Large intestine (tissue), 3 donors: ENCODE data around the gene KIAA1958. TPM values are rescaled to one million over a fixed set of nuclear protein-coding genes. Genes with fewer than 3 reads are reported as not detected.

Experiments
- DNase-seq, 2 donors: peaks; one replicate each; pipeline versions ENCODE4 v3.0.0 to v3.0.0-alpha.2; 2013
- H3K27ac ChIP-seq: one replicate; pipeline ENCODE4 v1.5.1; 2013; ENCODE audit warnings: low read length
- H3K27me3 ChIP-seq: 2 replicates; pipeline ENCODE4 v1.6.1; 2013; ENCODE audit warnings: low read length; ENCODE audit not compliant: control insufficient read depth, insufficient read depth
- H3K36me3 ChIP-seq: 2 replicates; pipeline ENCODE4 v1.6.1; 2013; ENCODE audit warnings: low read length; ENCODE audit not compliant: control insufficient read depth, insufficient read depth
- H3K4me1 ChIP-seq: one replicate; pipeline ENCODE4 v1.6.1; 2013; ENCODE audit warnings: low read length; ENCODE audit not compliant: control insufficient read depth, insufficient read depth
- H3K4me3 ChIP-seq: one replicate; pipeline ENCODE4 v1.5.1; 2013; ENCODE audit warnings: low read length
- H3K9me3 ChIP-seq: one replicate; pipeline ENCODE4 v1.6.1; 2013; ENCODE audit warnings: mild to moderate bottlenecking, low read depth, low read length, moderate library complexity; ENCODE audit not compliant: control insufficient read depth
- WGBS: methylation state at CpG from one replicate; pipeline ENCODE4 v1.1.5; 2013; ENCODE audit warnings: low lambda C conversion rate; ENCODE audit not compliant: insufficient coverage; 5-methylcytosine and 5-hydroxymethylcytosine counted together
- polyA plus RNA-seq: library from polyadenylated mRNA; unstranded; fragments of 120-200 nt; gene quantifications from one replicate; pipeline ENCODE4 v1.2.1, GENCODE V29; 2013

KIAA1958 gene
- polyA plus RNA-seq, 1 donor, result 8.9 TPM

DNA sequence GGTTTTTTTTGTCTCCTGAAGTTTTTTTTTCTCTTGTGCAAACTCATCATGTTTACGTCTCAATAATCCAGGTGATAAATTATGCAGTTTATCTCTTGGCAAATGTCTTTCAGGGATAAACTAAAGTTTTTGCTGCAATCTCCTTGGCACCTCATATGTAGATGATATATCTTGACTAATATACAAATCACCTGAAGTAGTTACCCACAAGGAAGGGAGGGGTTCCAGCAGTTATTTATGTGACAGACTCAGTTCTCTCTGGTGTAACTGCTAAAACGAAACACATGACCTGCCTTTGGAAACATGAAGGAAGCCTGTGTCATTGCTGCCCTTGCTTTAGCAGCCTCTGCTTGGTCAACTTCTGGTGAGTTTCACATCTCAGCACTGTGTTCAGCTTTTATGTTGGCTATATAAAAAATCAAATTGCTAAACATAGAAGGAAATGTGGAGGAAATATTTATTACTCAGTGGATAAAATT lies 39.3 kb upstream of the KIAA1958 start:
- H3K27me3 ChIP-seq, result no peaks in the 10 kb centered on the region
- WGBS, result 29% methylated on average over 1 of the region's 2 CpGs
- H3K4me3 ChIP-seq, result no peak overlapping the region
- DNase-seq, result peak in 1 of 2 donors; percentile 11
- H3K9me3 ChIP-seq, result no peaks in the 10 kb centered on the region
- H3K4me1 ChIP-seq, result no peaks in the 10 kb centered on the region
- no peak overlapping the region for H3K27ac ChIP-seq
- H3K36me3 ChIP-seq, result peaks cover 8% of the 10 kb centered on the region

GRCh38 chr9:112462855-112463254 lies 23.8 kb upstream of the KIAA1958 start:
- Histone ChIP-seq H3K4me1 (no peaks in the 10 kb centered on the region), H3K9me3 (no peaks in the 10 kb centered on the region), H3K27me3 (no peaks in the 10 kb centered on the region), H3K36me3 (peaks cover 34% of the 10 kb centered on the region), H3K27ac (no peak overlapping the region), H3K4me3 (no peak overlapping the region)
- 100% methylated on average over 1 of the region's 1 CpG for WGBS
- DNase-seq, result no peak

GRCh38 chr9:112465352-112465751 lies 21.3 kb upstream of the KIAA1958 start:
- peaks cover 16% of the 10 kb centered on the region for H3K36me3 ChIP-seq
- no peaks in the 10 kb centered on the region for H3K4me1 ChIP-seq
- H3K27ac ChIP-seq, result no peak overlapping the region
- H3K9me3 ChIP-seq, result no peaks in the 10 kb centered on the region
- no peaks in the 10 kb centered on the region for H3K27me3 ChIP-seq
- WGBS, result 100% methylated on average over 1 of the region's 4 CpGs
- no peak for DNase-seq
- H3K4me3 ChIP-seq, result no peak overlapping the region

DNA sequence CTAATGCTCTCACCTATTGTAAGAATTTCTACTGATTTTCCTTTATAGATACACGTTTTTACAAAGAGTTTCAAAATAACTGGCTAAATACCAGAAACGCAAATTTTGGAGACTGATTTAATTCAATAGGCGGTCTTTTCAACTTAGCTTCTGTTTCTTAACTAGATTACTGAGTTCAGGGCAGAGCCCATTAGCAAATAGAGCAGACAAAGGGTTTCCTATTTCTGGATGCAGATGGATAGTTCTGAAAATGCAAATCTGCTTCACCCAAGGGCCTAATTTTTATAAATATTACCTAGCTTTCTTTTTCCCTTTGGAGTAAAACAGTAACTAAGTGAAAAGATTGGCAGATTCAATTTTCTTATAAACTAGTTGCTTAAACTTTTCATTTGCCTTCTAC lies 13.6 kb upstream of the KIAA1958 start:
- H3K4me3 ChIP-seq, result no peak overlapping the region
- no CpG with 5 or more reads among the region's 3 CpGs for WGBS
- peaks cover 15% of the 10 kb centered on the region for H3K36me3 ChIP-seq
- DNase-seq, result no peak
- no peaks in the 10 kb centered on the region for H3K9me3 ChIP-seq
- H3K4me1 ChIP-seq, result no peaks in the 10 kb centered on the region
- no peaks in the 10 kb centered on the region for H3K27me3 ChIP-seq
- no peak overlapping the region for H3K27ac ChIP-seq

DNA sequence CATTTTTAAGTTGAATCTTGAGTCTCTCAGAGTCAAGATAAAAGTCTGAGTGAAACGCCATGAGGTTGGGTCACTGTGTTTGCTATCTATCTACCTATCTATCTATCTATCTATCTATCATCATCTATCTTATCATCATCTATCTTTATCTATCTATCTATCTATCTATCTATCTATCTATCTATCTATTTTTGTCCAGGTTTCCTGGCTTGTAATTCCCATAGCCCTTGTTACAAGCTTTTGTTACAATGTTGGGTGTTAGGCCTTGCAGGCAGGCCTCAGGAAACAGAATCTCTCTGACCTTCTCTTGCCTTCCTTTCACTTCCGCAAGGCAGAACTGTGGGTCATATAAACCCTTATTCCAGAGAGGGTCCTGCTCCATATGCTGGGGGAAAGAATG lies 12.6 kb upstream of the KIAA1958 start:
- H3K36me3 ChIP-seq, result peaks cover 13% of the 10 kb centered on the region
- no CpG with 5 or more reads among the region's 2 CpGs for WGBS
- no peak for DNase-seq

DNA sequence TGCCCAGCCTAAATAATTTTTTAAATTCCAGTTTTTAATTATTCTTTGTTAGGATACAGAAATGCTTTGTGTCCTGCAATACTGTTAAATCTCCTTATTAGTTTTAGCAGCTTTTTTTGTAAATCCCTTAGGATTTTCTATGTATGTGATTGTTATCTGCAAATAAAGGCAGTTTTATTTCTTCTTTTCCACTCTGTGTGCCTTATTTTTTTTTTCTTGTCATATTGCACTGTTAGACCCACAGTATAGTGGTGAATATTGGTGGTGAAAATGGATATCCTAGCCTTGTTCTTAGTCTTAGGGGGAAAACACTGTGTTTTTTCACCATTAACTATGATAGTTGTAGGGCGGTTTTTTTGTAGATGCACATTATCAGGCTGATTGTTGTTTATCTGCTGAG lies 11.3 kb upstream of the KIAA1958 start:
- peaks cover 4% of the 10 kb centered on the region for H3K9me3 ChIP-seq
- no peak overlapping the region for H3K4me3 ChIP-seq
- no CpG with 5 or more reads among the region's 1 CpG for whole genome bisulfite sequencing
- no peak overlapping the region for H3K27ac ChIP-seq
- H3K4me1 ChIP-seq, result no peaks in the 10 kb centered on the region
- H3K27me3 ChIP-seq, result no peaks in the 10 kb centered on the region
- no peak for DNase-seq
- H3K36me3 ChIP-seq, result peaks cover 13% of the 10 kb centered on the region

More for the DNA sequence above, 12.6 kb upstream of the KIAA1958 start:
- H3K27ac ChIP-seq, result no peak overlapping the region
- no peaks in the 10 kb centered on the region for H3K4me1 ChIP-seq
- H3K27me3 ChIP-seq, result no peaks in the 10 kb centered on the region
- peaks cover 4% of the 10 kb centered on the region for H3K9me3 ChIP-seq
- no peak overlapping the region for H3K4me3 ChIP-seq

DNA sequence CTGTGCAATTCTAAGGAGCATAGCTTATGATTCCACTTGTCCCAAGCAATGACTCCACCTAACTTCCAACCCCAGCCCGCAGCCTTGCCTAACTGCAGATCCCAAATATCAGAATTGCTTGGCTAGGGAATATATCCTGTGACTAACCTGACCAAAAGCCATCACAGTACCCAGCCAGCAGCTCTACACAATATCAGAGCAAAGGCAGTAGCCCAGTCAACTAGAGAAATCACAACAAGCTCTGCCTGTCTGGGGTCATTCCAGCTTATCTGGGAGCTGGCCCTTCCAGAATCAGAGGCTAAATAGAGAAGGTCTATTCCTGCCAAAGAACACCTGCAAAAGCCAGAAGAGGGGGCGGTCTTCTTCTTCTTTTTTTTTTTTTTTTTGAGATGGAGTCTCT lies 9.3 kb upstream of the KIAA1958 start:
- Histone ChIP-seq H3K4me1 (no peaks in the 10 kb centered on the region), H3K27me3 (no peaks in the 10 kb centered on the region), H3K27ac (no peak overlapping the region), H3K36me3 (peaks cover 6% of the 10 kb centered on the region), H3K4me3 (no peak overlapping the region), H3K9me3 (peaks cover 4% of the 10 kb centered on the region)
- whole genome bisulfite sequencing, result no CpG with 5 or more reads among the region's 2 CpGs
- DNase-seq, result no peak

- Histone ChIP-seq H3K27me3 (no peaks in the 10 kb centered on the region), H3K4me1 (no peaks in the 10 kb centered on the region), H3K36me3 (peaks cover 6% of the 10 kb centered on the region), H3K4me3 (no peak overlapping the region), H3K9me3 (peaks cover 4% of the 10 kb centered on the region), H3K27ac (no peak overlapping the region)
- no peak for DNase-seq
These were observed 7.4 kb upstream of the KIAA1958 start for GRCh38 chr9:112479221-112479620.

DNA sequence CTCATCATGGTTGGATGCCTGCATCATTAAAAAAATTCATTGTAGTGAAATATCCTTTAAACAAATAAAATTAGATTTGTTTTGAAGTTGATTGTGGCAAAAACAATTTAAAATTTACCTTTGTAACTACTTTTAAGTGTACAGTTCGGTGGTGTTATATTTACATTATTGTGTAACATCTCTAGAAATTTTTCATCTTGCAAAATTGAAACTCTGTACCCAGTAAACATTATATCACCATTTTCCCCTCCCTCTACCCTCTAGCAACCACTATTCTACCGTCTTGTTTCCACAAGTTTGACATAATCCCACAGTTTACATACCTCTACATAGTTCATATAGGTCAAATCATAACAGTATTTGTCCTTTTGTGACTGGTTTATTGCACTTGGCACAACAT lies 2.0 kb upstream of the KIAA1958 start:
- H3K36me3 ChIP-seq, result no peaks in the 10 kb centered on the region
- no peak overlapping the region for H3K27ac ChIP-seq
- H3K9me3 ChIP-seq, result no peaks in the 10 kb centered on the region
- peaks cover 5% of the 10 kb centered on the region for H3K4me1 ChIP-seq
- no peak for DNase-seq
- H3K27me3 ChIP-seq, result no peaks in the 10 kb centered on the region
- no peak overlapping the region for H3K4me3 ChIP-seq
- 71% methylated on average over 1 of the region's 2 CpGs for WGBS

DNA sequence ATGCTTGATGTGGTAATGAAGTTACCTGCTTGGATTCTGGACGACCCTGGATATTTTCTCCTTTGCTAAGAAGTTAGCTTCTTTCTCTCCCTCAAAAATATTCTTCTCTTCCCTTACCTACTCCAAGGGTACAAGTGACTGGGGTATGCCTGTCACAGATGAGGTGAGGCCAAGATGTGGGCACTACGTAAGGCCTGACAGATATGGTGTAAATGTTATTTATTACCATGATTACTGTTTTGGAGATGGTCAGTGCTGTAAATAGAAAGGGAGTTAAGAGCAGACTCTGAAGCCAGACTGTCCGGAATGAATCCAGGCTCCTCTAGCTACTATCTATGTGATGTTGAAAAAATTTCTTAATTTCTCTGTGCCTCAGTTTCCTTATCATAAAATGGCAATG lies 1.1 kb upstream of the KIAA1958 start:
- Histone ChIP-seq H3K27ac (no peak overlapping the region), H3K4me1 (peaks cover 5% of the 10 kb centered on the region), H3K36me3 (no peaks in the 10 kb centered on the region), H3K9me3 (no peaks in the 10 kb centered on the region), H3K4me3 (peak overlapping the region; percentile 91), H3K27me3 (no peaks in the 10 kb centered on the region)
- WGBS, result no CpG with 5 or more reads among the region's 3 CpGs
- DNase-seq, result no peak

DNA sequence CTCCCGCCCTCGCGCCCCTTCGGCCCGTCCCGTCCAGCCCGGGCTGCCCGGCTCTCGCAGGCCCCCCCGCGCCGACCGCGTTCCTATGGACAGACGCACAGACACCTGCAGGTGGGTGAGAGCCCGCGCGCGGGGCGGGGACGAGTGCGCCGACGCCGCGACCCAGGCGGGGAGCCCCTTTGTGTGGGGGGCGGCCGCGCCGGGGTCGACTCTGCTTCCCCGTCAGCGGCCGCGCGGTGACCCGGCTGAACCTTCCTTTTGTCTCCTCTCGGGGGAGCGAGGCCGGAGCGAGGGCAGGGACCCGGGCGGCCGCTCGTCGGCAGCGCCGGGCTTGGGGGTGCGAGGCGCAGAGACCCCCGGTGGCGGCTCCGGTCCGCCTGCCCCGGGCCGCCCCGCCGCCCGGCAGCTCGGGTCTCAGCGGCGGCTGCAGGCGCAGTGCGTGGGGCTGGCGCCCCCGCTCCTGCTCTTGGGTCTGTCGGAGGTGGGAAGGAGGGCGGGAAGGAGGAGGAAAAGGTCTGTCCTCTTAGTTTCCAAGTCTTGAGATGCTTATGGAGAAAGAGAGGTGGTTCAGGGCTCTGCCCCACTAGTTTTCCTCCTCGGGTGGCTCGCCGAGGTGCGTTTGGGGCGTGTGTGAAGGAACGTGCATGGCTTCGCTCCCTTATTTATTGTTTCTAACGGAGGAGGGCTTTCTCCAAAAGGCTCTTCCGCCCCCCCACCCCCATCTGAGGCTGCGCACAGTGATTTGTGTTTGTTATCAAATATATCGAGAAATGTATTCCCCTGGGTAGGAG lies 576 bp downstream of the KIAA1958 start:
- no CpG with 5 or more reads among the region's 80 CpGs for WGBS
- Histone ChIP-seq H3K9me3 (no peaks in the 10 kb centered on the region), H3K36me3 (no peaks in the 10 kb centered on the region), H3K27me3 (no peaks in the 10 kb centered on the region), H3K4me3 (peak overlapping the region; percentile 69), H3K4me1 (peaks cover 14% of the 10 kb centered on the region), H3K27ac (peak overlapping the region; percentile 72)
- peak in 1 of 2 donors; percentile 82 for DNase-seq
